ENCODE results near the gene AOAH. TPM values are rescaled to one million over a fixed set of nuclear protein-coding genes. Genes with fewer than 3 reads are reported as not detected.

Gene AOAH
- total RNA-seq, 4 donors from 2014 or later, result 0.93 to 20.5 (median 9.9) TPM

GRCh38 chr7:36475011-36475342 lies 249.3 kb downstream of the AOAH start:
- no peak overlapping the region for H3K27ac ChIP-seq
- no peaks in the 10 kb centered on the region for H3K27me3 ChIP-seq
- H3K4me1 ChIP-seq, result peaks cover 0 to 4% (median 0%) of the 10 kb centered on the region in 3 donors
- H3K36me3 ChIP-seq, result no peaks in the 10 kb centered on the region
- H3K4me3 ChIP-seq, result no peak overlapping the region
- no peaks in the 10 kb centered on the region for H3K9me3 ChIP-seq
- no peak for ATAC-seq
- TF ChIP-seq EP300 (IDR thresholded peaks at IDR 0.05) (no peak), POLR2A (IDR thresholded peaks at IDR 0.05) (no peak), POLR2AphosphoS5 (IDR thresholded peaks at IDR 0.05) (no peak)
- TF ChIP-seq, protein P1, sequence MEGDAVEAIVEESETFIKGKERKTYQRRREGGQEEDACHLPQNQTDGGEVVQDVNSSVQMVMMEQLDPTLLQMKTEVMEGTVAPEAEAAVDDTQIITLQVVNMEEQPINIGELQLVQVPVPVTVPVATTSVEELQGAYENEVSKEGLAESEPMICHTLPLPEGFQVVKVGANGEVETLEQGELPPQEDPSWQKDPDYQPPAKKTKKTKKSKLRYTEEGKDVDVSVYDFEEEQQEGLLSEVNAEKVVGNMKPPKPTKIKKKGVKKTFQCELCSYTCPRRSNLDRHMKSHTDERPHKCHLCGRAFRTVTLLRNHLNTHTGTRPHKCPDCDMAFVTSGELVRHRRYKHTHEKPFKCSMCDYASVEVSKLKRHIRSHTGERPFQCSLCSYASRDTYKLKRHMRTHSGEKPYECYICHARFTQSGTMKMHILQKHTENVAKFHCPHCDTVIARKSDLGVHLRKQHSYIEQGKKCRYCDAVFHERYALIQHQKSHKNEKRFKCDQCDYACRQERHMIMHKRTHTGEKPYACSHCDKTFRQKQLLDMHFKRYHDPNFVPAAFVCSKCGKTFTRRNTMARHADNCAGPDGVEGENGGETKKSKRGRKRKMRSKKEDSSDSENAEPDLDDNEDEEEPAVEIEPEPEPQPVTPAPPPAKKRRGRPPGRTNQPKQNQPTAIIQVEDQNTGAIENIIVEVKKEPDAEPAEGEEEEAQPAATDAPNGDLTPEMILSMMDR (IDR thresholded peaks at IDR 0.05), result no peak

DNA sequence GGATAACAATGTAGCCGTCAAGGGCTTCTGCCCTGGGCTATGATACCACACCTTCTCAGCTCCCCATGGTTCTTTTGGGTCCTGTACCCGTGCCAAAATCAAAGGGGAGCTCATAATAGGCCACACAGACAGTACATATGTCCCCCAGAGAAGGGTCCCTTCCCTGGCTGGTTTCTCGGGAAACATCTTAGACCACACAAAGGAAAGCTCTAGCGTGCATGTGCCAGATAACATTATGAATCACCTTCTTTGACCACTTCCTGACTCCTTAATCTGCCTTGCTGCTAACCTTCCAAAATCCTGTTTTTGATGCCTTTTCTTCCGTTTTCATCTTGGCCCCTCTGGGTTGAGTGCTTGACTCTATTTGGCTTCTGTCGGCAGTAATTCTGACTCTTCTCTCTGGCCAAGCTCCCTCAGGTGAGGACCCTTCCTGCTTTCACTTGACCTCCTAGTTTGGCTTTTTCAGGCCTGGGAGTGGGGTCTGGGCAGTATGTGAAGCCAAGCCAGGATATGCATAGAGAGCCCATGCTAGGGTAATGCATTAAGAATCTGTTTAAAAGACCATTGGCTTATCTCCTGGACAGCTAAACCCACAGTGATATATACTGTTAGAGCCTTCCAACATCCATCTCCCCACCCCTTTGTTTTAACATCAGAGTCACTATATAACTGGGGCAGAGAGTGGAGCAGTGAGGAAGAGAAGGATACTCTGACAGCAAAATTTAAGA lies 249.8 kb downstream of the AOAH start:
- WGBS, 2 donors (ENCODE audit: low coverage in 1 of 2), result 79 to 88% methylated on average over 1 to 3 of the region's 6 CpGs
- H3K4me3 ChIP-seq, result no peak overlapping the region
- TF ChIP-seq, protein P1 (IDR thresholded peaks at IDR 0.05), result no peak
- TF ChIP-seq POLR2AphosphoS5 (IDR thresholded peaks at IDR 0.05) (no peak), EP300 (IDR thresholded peaks at IDR 0.05) (no peak), POLR2A (IDR thresholded peaks at IDR 0.05) (no peak)
- no peaks in the 10 kb centered on the region for H3K36me3 ChIP-seq
- no peak for ATAC-seq
- peaks cover 0 to 4% (median 0%) of the 10 kb centered on the region in 3 donors for H3K4me1 ChIP-seq
- H3K27ac ChIP-seq, result no peak overlapping the region
- H3K27me3 ChIP-seq, result no peaks in the 10 kb centered on the region
- H3K9me3 ChIP-seq, result no peaks in the 10 kb centered on the region

DNA sequence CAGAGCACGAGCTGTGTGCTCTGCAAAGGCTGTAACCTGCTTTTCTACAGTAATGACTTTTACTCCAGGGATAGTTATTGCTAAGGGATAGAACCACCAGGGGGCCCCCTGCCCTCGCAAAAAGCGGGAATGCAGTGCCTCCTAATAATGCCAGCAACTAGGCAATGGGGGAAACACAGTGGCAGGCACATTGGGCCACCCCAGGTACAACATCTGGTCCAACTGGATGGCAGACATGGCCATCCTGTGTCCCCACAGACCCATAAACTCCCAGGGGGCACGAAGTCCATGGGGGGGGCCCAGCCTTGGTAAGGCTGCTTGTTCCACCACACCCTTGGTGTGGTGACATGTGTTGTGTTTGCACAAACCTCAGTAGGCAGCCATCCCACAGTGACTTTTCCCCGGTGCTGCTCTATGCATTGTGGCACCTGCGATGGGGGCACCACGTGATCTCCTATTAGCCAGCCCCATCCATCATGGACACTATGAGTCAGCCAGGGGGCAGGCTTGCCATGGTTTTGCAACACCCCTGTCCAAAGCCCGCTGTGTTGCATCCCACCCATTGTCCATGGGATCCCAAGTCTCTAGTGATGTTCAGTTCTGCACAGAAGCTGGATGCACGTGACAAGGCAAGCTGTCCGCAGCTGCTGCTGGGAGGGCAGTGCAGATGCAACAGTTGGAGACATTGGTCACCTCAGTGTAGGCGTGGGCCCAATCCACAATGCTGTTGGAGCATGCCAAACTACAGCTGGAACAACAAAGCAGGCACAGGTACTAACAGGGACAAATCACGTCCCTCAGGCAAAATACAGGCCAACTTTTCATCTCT lies 250.6 kb downstream of the AOAH start:
- H3K36me3 ChIP-seq, result no peaks in the 10 kb centered on the region
- no peaks in the 10 kb centered on the region for H3K9me3 ChIP-seq
- no peaks in the 10 kb centered on the region for H3K27me3 ChIP-seq
- 83% methylated on average over 5 of the region's 12 CpGs; no CpG with 5 or more reads in 1 of the 2 donors for WGBS, 2 donors (ENCODE audit: low coverage in 1 of 2)
- TF ChIP-seq, protein P1 (IDR thresholded peaks at IDR 0.05), result peak in 2 of 4 experiments; percentile 20 to 46
- TF ChIP-seq POLR2AphosphoS5 (IDR thresholded peaks at IDR 0.05), result no peak
- peaks cover 0 to 4% (median 0%) of the 10 kb centered on the region in 3 donors for H3K4me1 ChIP-seq
- no peak overlapping the region for H3K4me3 ChIP-seq
- no peak overlapping the region for H3K27ac ChIP-seq
- ATAC-seq, result no peak

GRCh38 chr7:36472141-36472729 lies 252.1 kb downstream of the AOAH start:
- H3K4me1 ChIP-seq, result peaks cover 0 to 4% (median 0%) of the 10 kb centered on the region in 3 donors
- H3K36me3 ChIP-seq, result no peaks in the 10 kb centered on the region
- no peaks in the 10 kb centered on the region for H3K27me3 ChIP-seq
- ATAC-seq, result no peak
- H3K27ac ChIP-seq, result no peak overlapping the region
- 70 to 86% methylated on average over 3 of the region's 3 CpGs for WGBS, 2 donors (ENCODE audit: low coverage in 1 of 2)
- H3K9me3 ChIP-seq, result no peaks in the 10 kb centered on the region
- no peak overlapping the region for H3K4me3 ChIP-seq
- TF ChIP-seq POLR2AphosphoS5 (IDR thresholded peaks at IDR 0.05) (no peak), EP300 (IDR thresholded peaks at IDR 0.05) (no peak), POLR2A (IDR thresholded peaks at IDR 0.05) (no peak)
- TF ChIP-seq, protein P1 (IDR thresholded peaks at IDR 0.05), result no peak
